ENCODE data around the gene MORC4.

The MORC4 gene

GRCh38 chrX:106952538-106952937, 47.5 kb downstream of the MORC4 start:
- DNase-seq, result no peak

GRCh38 chrX:106952089-106952488, 47.9 kb downstream of the MORC4 start:
- no peak for DNase-seq

GRCh38 chrX:106951230-106951629, 48.8 kb downstream of the MORC4 start:
- DNase-seq, result no peak

- DNase-seq, result no peak
Measured at GRCh38 chrX:106950381-106950780, 49.6 kb downstream of the MORC4 start.

- no peak for DNase-seq
Measured at GRCh38 chrX:106949366-106949765, 50.6 kb downstream of the MORC4 start.

- DNase-seq, result no peak
Measured at GRCh38 chrX:106948641-106949040, 51.4 kb downstream of the MORC4 start.

- no peak for DNase-seq
Measured at GRCh38 chrX:106946464-106946863, 53.5 kb downstream of the MORC4 start.

- DNase-seq, result no peak
Measured at GRCh38 chrX:106940068-106940467, 59.9 kb downstream of the MORC4 start.

GRCh38 chrX:106939566-106939965, 60.4 kb downstream of the MORC4 start:
- no peak for DNase-seq

GRCh38 chrX:106936246-106936645, 63.8 kb downstream of the MORC4 start:
- DNase-seq, result no peak

- DNase-seq, result no peak
Measured at GRCh38 chrX:106935175-106935574, 64.8 kb downstream of the MORC4 start.

GRCh38 chrX:106933538-106933961, 66.5 kb downstream of the MORC4 start:
- no peak for DNase-seq

- no peak for DNase-seq
Measured at GRCh38 chrX:106932960-106933537, 67.0 kb downstream of the MORC4 start.

- DNase-seq, result no peak
Measured at GRCh38 chrX:106932492-106932923, 67.5 kb downstream of the MORC4 start.

- no peak for DNase-seq
Measured at GRCh38 chrX:106931831-106932491, 68.1 kb downstream of the MORC4 start.

GRCh38 chrX:106928227-106928626, 71.8 kb downstream of the MORC4 start:
- DNase-seq, result no peak

GRCh38 chrX:106927700-106928099, 72.3 kb downstream of the MORC4 start:
- no peak for DNase-seq

- DNase-seq, result no peak
Measured at GRCh38 chrX:106927023-106927422, 73.0 kb downstream of the MORC4 start.

GRCh38 chrX:106921637-106922036, 78.4 kb downstream of the MORC4 start:
- no peak for DNase-seq

GRCh38 chrX:106919932-106920452, 80.0 kb downstream of the MORC4 start, which contains the start of gene CLDN2:
Gene CLDN2, plus strand, starts transcription at chrX:106920402. Its CDS starts 7,827 bp downstream, at chrX:106928229.
- DNase-seq, result no peak

- DNase-seq, result no peak
Measured at GRCh38 chrX:106917830-106918500, 82.0 kb downstream of the MORC4 start.

GRCh38 chrX:106912864-106913263, 87.1 kb downstream of the MORC4 start:
- DNase-seq, result no peak

- no peak for DNase-seq
Measured at GRCh38 chrX:106906361-106906760, 93.7 kb downstream of the MORC4 start.
